ENCODE measurements around the gene MAML2. TPM values are rescaled to one million over a fixed set of nuclear protein-coding genes. Genes with fewer than 3 reads are reported as not detected.

Gene MAML2
- total RNA-seq, 1 experiment from 2014 or later = 2.9 TPM

DNA sequence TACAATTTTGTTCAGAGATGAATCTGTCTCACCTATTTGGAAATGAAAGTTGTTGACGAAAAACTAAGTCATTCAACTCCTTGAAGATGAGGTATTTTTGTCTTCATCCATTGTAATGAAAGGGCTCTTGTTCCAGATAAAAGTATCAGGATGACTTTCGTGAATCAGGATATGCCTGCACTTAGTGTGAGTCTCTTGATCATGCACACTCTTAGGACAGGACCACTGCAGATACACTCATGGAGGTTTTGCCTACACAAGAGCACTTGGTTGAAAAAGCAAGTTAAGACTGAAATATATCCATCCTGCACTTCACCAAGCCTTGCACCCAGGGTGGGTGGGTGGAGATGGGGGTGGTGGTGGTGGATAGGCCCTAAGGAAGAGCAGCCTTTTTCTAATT lies 298.2 kb downstream of the MAML2 start:
- ChIA-PET POLR2A (interaction anchor here (0.6 kb wide), 1 partner anchor 317 kb away, joined by 3 read pairs; no protein-coding TSS in a partner anchor), CTCF (no interaction called here)
- no TSS peak for BruUV-seq (replicated peaks)
- Histone ChIP-seq H3K4me3 (ENCODE audit: low read depth in 2 of 2, low read length in 2 of 2) (no peak overlapping the region), H3K27ac (ENCODE audit: low read length) (no peak overlapping the region), H3K27me3 (ENCODE audit: control insufficient read depth, insufficient read depth, low read length) (no peaks in the 10 kb centered on the region), H3K36me3 (ENCODE audit: control insufficient read depth, insufficient read depth, low read length) (no peaks in the 10 kb centered on the region), H3K9me3 (ENCODE audit: control insufficient read depth, insufficient read depth, low read depth, low read length) (no peaks in the 10 kb centered on the region), H3K4me1 (ENCODE audit: control insufficient read depth, insufficient read depth, low read length) (no peaks in the 10 kb centered on the region)
- no peak for ATAC-seq
- in situ Hi-C loops (cut with HindIII; ENCODE audit: low pct_unique_long_range_greater_than_20kb, low sequenced_read_pairs) = no loop called here
- TF ChIP-seq SIN3A (IDR thresholded peaks at IDR 0.05; ENCODE audit: borderline replicate concordance, insufficient read depth, low read depth, low read length) = no peak
- TF ChIP-seq, protein P1, sequence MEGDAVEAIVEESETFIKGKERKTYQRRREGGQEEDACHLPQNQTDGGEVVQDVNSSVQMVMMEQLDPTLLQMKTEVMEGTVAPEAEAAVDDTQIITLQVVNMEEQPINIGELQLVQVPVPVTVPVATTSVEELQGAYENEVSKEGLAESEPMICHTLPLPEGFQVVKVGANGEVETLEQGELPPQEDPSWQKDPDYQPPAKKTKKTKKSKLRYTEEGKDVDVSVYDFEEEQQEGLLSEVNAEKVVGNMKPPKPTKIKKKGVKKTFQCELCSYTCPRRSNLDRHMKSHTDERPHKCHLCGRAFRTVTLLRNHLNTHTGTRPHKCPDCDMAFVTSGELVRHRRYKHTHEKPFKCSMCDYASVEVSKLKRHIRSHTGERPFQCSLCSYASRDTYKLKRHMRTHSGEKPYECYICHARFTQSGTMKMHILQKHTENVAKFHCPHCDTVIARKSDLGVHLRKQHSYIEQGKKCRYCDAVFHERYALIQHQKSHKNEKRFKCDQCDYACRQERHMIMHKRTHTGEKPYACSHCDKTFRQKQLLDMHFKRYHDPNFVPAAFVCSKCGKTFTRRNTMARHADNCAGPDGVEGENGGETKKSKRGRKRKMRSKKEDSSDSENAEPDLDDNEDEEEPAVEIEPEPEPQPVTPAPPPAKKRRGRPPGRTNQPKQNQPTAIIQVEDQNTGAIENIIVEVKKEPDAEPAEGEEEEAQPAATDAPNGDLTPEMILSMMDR (IDR thresholded peaks at IDR 0.05) = no peak
- no peak for TF ChIP-seq POLR2AphosphoS5 (IDR thresholded peaks at IDR 0.05; ENCODE audit: low read depth, low read length)
- no peak for TF ChIP-seq TCF7L2 (IDR thresholded peaks at IDR 0.05; ENCODE audit: low read depth, low read length)
- TF ChIP-seq, protein P2, sequence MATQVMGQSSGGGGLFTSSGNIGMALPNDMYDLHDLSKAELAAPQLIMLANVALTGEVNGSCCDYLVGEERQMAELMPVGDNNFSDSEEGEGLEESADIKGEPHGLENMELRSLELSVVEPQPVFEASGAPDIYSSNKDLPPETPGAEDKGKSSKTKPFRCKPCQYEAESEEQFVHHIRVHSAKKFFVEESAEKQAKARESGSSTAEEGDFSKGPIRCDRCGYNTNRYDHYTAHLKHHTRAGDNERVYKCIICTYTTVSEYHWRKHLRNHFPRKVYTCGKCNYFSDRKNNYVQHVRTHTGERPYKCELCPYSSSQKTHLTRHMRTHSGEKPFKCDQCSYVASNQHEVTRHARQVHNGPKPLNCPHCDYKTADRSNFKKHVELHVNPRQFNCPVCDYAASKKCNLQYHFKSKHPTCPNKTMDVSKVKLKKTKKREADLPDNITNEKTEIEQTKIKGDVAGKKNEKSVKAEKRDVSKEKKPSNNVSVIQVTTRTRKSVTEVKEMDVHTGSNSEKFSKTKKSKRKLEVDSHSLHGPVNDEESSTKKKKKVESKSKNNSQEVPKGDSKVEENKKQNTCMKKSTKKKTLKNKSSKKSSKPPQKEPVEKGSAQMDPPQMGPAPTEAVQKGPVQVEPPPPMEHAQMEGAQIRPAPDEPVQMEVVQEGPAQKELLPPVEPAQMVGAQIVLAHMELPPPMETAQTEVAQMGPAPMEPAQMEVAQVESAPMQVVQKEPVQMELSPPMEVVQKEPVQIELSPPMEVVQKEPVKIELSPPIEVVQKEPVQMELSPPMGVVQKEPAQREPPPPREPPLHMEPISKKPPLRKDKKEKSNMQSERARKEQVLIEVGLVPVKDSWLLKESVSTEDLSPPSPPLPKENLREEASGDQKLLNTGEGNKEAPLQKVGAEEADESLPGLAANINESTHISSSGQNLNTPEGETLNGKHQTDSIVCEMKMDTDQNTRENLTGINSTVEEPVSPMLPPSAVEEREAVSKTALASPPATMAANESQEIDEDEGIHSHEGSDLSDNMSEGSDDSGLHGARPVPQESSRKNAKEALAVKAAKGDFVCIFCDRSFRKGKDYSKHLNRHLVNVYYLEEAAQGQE (IDR thresholded peaks at IDR 0.05; ENCODE audit: insufficient read depth in 1 of 2, low read depth in 2 of 2, low read length in 1 of 2) = no peak
- intact Hi-C loops (cut with micrococcal nuclease; ENCODE audit: unreplicated experiment) = no loop called here
- no peak for DNase-seq (ENCODE audit: low read depth, low spot score)

DNA sequence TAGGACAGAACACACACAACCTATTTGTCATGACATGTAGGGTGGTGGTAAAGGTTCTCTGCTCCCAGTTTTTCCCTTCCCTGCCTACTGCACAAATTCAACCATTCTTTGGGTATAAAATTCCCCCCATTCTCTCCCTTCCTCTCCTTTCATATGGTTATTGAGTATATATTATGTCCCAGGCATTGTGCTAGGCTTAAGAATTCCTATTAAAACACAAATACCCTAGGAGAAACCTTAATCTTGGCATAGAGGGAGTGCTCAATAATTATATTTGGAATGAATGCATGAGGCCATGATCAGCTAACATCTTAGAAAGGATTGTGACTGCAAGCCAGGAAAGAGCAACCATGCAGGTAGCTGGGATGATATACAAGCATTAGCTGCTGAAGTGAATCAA lies 298.7 kb downstream of the MAML2 start:
- no TSS peak for BruUV-seq (replicated peaks)
- intact Hi-C loops (cut with micrococcal nuclease; ENCODE audit: unreplicated experiment) = no loop called here
- POLR2A ChIA-PET = no interaction called here

More for the DNA sequence above, 298.7 kb downstream of the MAML2 start:
- ATAC-seq (no peak), DNase-seq (ENCODE audit: low read depth, low spot score) (no peak)
- Histone ChIP-seq H3K27me3 (ENCODE audit: control insufficient read depth, insufficient read depth, low read length) (no peaks in the 10 kb centered on the region), H3K9me3 (ENCODE audit: control insufficient read depth, insufficient read depth, low read depth, low read length) (no peaks in the 10 kb centered on the region), H3K27ac (ENCODE audit: low read length) (no peak overlapping the region), H3K36me3 (ENCODE audit: control insufficient read depth, insufficient read depth, low read length) (no peaks in the 10 kb centered on the region), H3K4me3 (ENCODE audit: low read depth in 2 of 2, low read length in 2 of 2) (no peak overlapping the region), H3K4me1 (ENCODE audit: control insufficient read depth, insufficient read depth, low read length) (no peaks in the 10 kb centered on the region)
- in situ Hi-C loops (cut with HindIII; ENCODE audit: low pct_unique_long_range_greater_than_20kb, low sequenced_read_pairs) = no loop called here
- CTCF ChIA-PET = no interaction called here
- TF ChIP-seq, protein P1 (IDR thresholded peaks at IDR 0.05) = no peak
- TF ChIP-seq, protein P2 (IDR thresholded peaks at IDR 0.05; ENCODE audit: insufficient read depth in 1 of 2, low read depth in 2 of 2, low read length in 1 of 2) = no peak
- TF ChIP-seq TCF7L2 (IDR thresholded peaks at IDR 0.05; ENCODE audit: low read depth, low read length) (no peak), SIN3A (IDR thresholded peaks at IDR 0.05; ENCODE audit: borderline replicate concordance, insufficient read depth, low read depth, low read length) (no peak), POLR2AphosphoS5 (IDR thresholded peaks at IDR 0.05; ENCODE audit: low read depth, low read length) (no peak)

All from Panc1 (cell line).